GM21786 (cell line): ENCODE data around the gene COL18A1.
"Not testable (repeated sequence)": the region's sequence is repeated elsewhere in the genome, so short reads cannot be mapped to it uniquely, and the experiment has no call there.

Source experiments
- ATAC-seq: cut with Tn5 transposase; IDR thresholded peaks from one replicate; pipeline ENCODE4 v1.9.1; 2021; ENCODE audit not compliant: unreplicated experiment

The COL18A1 gene

DNA sequence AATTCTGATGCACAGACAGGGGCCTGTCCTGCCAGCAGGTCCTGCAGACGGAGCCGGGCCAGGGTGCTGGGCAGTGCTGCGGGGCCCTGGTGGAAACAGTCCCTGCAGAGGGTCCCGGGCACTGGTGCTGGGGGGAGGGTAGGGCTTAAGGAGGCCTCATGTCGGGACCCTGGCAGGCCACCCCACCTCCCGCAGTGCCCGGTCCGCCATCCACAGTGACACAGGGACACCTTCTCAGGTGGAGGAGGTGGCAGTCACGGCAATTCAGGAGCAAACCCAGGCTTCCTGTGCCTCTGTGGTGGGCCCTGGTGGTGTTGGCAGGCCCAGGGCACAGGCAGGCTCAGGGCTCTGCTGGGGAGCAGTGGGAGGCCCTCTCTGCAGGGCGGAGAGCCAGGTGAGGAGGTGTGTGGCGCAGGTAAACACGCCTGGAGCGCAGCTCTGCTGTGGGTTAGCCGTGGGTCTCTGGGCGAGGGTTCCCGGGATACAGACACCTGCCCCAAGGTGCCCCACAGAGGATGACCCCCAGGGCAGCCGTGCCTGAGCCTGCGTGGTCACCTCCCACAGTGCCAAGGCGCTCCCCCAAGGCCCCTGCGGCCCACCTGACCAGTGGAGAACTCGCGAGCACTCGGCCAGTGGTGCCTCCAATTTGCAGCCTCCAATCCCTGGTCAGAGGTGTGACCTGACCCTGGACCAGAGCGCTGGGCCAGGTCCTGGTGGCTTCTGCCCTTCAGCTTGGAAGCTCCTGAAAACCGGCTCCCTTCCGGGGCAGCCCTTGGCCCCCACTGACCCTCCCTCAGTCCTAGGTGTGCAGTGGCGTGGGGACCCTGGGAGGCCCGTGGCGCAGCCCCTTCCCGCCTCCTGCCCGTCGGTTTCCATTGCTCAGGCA, 19.2 kb downstream of the COL18A1 start:
- no peak for ATAC-seq

DNA sequence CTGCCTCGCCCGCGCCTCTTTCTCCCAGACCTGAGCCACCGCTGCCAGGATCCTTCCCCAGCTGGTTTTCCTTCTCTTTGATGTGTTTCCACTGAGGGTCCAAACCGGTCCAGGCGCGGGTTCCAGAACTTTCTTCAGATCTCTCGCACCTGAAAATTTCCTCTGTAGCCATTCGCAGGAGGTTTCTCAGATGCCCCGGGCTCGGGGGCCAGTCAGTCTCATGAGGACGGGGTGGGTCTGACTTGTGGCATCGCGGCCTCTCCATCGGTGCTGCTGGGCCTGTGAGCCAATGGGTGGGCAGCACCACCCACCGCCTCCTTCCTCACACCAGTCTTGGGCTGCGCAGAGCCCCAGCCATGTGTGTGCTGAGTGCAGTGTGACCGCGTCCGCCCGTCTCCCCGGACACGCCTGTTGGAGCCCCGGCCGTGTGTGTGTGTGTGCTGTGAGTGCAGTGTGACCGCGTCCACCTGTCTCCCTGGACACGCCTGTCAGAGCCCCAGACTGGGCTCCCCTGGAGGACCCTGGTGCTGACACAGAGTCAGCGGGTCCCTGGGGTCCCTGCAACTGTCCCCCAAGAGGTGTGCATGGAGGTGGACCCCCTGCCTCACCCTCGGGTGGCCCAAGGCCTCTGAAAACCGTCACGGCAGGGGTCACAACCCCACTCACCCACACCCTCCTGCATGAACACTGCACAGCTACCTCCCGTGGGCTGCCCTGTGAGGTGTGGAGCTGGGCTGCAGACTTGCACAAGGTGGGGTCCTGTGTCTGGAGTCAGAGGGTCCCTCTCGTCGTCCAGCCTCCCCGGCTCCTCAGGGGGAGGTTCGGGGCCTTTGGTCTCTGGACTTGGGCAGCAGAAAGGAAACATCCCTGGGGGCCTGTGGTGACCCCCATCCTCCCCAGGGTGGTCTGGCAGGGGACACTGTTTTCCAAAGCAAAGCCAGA, 20.2 kb downstream of the COL18A1 start:
- no peak for ATAC-seq

DNA sequence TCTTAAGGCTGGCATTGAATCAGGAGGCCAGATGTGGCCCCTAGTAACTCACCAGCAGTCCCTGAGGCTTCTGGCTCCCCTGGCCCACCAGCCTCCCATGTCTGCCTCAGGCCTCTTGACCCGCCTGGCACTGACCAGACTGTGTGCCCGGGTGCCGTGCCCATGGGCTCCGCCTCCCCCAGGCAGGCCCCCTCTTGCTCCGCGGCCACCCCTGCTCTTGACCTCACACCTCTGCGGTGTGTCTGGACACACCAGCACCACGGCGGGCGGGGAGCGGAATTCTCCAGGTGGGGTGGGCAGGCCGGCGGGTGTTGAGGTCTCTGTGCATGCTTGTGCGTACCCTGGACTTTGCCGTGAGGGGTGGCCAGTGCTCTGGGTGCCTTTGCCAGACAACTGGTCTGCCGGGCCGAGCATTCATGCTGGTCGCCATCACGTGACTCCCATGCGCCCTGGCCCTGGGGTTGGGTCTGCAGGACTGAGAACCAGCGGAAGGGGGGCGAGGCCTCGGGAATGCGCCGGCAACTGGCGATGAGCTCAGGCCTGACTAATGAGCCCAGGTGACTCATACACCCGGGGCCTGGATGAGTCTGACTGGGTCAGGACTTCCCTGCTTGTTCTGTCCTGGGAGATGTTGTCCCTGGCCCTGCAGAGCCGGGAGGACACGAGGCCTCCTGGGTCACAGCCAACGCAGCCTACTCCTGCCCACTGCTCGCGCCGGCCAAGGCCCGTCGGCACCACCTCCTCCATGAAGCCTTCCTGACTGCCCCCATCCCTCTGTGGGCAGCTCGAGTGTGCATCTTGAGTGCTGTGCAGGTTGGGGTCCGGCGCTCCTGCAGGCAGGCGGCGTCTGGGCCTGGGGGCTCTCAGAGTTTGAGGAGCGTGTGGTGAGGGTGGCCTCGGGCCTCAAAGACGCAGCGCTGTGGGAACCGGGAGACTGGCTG, 22.6 kb downstream of the COL18A1 start:
- no peak for ATAC-seq

DNA sequence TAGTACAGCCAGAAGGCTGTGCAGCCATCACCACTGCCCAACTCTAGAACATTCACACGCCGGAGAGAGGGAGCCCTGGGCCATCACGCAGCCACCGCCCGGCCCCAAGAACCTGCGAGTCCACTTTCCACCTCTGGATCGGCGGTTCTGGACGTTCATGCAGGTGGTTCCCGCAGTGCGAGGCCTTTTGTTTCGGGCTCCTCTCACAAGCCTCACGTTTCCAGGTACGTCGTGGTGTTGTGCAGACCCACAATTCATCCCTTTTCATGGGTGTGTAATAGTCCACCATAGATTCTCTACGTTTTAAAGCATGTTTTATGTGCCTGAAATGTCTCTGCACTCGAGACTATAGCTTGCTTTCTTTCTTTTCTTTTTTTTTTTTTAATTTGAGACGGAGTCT, 23.6 kb downstream of the COL18A1 start:
- ATAC-seq, result no peak

DNA sequence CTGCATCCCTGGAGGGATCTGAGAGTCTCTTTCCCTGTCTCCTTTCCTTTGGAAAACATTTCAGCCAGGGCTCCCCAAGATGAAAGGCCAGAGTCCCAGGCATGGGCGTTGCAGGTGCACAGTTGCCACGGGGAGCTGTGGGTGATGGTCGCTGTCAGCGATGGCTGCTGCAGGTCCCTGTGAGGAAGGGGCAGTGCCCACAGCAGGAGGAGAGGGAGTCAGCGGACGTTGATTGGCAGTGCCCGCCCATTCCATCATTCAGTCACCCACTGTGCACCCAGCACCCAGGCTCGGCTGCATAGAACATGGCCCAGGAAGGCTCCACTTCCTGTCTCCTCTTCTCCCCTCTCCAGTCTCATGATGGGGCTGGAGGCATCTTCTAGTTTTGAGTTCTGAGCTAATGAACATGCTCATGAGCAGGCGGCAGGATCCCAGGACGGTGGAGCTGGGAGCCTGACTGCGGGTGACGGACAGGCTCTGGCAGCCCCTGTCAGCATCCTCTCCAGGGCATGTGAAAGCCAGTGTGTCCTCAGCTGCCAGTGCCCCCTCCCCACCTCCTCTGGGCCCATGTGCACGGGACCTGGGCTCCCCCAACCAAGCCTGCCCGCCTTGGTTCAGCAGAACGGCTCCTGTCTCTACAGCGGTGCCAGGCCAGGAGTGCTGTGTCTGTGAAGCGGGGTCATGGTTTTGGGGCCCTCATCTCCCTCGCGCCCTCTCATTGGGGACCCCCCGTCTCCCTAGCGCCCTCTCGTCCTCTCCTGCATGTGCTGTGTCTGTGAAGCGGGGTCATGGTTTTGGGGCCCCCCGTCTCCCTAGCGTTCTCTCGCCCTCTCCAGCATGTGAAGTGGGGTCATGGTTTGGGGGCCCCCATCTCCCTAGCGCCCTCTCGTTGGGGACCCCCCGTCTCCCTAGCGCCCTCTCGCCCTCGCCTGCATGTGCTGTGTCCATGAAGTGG, 24.5 kb downstream of the COL18A1 start:
- ATAC-seq, result no peak

DNA sequence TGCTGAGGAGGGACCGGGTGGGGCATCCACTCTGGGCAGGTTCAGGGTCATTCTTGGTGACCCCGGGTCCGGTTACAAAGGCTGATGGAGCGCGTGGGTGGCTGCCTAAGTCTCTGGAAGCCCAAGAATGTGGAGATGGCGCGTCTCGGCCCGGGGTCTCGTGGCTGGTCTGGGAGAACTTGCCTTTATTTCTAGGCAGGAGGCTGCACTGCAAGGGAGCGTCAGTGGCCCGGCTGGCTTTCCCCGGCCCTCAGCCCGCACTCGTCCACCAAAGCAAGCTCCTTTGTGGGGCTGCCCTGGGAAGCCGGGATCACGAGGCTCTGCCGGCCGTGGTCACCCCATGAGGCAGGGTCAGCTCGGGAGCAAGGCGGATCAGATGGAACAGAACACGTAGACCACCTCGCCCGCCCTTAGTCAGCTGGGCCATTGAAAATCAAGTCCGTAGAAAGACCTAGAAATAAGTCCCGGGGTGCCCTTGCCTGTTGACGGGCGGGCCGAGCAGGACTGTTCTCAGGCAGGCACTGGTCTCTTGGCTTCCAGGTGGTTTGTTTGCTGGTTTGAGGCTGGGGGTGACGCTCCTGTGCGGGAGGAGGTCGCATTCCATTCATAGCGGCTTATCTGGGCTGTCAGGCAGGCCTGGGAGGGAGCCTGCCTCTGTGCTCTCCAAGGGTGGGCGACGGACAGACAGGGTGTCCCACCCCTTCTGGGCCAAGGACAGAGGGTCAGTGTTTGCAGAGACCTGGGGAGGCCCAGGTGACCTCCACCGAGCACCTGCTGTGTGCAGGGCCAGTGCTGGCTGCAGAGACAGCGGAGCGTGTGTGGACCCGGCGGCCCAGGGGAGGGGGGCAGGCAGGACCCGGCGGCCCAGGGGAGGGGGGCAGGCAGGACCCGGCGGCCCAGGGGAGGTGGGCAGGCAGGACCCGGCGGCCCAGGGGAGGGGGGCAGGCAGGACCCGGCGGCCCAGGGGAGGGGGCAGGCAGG, 25.8 kb downstream of the COL18A1 start:
- no peak for ATAC-seq

DNA sequence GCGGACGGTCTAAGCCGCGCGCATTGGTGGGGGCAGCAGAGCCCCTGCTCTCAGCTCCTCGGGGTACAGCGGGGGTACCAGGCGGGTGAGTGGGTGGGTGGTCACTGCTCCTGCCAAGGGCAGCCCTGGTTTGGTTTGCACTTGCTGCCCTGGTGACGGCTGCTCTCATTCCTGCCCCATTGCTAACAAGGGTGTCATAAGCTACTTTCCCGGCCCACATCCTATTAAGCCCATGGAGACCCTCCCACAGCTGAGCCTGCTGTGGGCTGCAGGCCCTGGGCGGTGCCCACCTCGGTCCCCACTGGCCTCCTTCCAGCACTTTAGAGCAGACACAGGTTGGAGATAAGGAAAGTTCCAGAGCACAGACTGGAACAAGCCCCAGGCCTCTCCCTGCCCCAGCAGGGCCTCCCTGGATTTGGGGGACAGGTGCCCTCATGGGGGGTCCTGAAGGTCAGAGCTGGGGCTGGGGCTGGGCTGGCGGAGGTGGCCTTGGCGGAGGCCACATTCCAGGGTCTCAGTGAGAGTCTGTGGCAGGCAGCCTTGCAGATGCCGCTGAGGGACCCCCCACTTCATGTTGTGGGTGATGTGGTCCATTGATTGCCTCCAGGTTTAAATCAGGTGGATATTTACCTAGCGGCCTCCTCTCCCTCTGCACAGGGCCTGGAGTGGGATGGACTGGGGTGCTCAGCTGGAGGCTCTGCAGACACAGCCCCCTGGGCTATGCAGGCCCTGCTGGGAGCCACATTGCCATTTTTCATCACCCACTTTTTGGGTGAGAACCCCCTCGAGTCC, 27.0 kb downstream of the COL18A1 start:
- no peak for ATAC-seq

DNA sequence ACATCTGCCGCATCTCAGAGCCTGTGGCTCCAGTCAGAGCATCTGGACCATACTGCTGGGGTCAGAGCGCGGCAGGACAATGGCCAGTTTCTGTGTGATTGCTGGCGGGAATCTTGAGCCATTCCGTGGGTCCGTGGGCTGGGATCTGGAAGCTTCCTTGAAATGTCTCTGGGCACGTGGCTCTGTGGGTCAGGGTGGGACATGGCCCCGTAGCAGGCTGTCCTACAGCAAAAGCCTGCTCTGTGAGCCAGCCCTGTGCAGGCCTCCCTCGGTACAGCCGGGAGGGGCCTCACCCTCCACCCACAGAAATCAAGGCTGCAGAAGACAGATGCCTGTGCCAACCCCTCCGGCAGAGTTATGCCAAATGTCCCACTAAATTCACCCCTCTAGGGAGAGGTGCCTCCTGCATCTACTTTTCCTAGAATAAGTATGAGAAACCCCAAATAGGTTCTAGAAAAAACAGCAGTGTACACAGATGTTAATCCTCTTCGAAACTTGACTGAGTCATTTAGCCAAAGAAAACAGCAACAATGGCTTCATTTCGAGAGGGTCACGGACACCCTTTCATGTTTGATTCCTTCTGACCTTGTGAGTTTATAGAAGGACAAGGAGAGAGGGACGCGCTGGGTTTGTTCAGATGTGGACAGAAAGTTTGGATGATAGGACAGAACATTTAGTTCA, 27.8 kb downstream of the COL18A1 start:
- ATAC-seq, result no peak

DNA sequence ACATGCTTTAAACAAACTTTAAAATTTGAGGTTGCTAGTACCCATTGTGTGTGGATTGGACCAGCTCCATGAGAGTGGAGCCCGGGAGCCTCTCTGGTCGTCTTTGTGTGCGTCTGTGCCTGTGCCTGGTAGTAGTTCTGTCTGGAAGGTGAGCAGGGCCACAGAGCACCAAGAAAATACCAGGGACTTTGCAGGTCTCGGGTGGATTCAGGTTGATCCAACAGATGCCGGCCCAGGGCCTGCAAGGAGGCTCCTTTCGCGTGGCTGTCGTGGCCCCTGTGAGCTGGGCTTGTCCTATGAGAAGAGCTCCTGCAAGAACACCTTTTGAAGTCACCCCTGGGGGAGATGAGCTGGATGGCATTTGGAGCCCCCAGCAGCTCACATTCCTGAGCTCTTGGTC, 28.3 kb downstream of the COL18A1 start:
- no peak for ATAC-seq

DNA sequence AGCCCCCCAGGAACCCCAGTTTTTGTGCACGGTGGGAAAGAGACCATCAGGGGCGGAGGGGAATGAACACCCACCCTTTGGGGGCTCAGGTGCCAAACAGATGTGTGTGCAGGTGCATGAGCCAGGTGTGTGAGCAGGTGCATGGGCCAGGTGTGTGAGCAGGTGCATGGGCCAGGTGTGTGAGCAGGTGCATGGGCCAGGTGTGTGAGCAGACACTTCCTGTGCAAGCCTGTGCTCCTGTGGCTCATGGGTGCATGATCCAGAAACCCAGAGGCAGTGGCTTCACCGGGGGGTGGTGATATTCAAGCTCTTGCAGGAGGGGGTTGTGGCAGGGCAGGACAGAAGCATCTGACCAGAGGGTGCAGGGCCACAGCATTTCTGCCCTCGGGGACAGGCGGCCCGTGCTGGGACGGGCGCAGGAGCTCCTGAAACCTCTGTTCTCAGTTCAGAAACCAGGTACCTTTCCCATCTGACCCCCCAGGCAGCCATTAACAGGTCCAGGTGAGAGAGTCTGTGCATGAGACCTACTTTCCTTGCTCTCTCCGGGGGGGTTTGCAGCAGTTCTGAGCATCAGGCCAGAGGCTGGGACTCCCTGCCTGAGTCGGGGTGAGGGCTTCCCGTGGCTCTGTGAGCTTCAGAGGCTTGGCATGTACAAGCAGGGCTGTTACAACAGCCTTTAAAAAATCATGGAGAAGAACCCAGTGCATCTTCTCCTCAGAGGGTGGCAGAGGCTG, 29.1 kb downstream of the COL18A1 start:
- ATAC-seq, result no peak

DNA sequence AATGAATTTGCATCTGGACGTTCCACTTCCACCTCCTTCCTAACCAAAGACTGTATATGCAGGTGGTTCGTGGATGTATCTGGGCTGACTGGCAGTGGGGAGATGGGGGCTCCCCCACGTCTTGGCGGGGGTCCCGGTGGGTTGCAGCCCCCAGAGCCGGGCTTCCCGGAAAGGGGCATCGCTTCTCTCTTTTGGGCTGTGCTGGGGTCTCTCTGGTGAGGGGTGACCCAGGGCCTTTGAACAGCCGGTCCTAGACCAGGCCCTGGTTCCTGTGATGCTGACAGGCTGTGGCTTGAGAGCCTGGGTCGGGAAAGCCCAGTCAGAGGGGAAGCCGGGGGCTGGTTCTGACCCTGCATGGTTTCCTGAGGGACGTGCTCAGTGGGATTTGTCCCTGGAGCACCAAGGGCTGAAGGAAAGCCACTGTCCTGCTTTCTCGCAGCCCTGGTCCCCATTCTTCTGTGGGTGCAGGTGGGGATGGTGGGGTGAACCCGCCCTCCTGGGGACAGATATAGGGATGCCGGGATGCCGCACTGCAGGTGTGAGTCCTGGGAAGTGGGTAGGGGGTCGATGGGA, 29.8 kb downstream of the COL18A1 start:
- ATAC-seq, result no peak

DNA sequence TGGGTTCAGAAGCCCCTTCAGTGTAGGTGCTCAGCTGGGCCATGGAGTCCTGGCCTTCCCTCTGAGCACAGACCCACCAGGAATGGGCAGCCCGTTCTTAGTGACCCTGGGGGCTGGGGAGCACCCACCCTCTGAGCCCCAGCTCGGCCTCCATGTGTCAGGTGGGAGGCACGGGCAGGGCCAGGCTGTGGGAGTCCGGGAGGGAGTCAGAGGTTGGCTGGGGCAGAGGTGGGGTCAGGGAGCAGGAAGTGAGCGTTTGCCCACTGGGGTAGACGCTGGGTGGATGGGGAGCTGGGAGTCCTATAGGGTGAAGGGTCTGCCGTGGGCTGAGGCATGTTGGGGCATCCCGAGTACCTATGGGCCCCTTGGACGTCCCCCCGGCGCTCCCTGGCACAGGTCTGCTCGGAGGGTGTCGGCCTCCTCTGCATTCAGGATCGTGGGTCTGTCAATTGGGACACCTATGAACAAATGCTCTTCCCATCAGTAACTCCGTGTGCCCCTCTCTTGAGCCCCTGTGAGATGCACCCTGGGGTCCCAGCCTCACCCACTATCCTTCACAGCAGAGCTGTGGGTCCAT, 30.5 kb downstream of the COL18A1 start:
- ATAC-seq, result no peak

DNA sequence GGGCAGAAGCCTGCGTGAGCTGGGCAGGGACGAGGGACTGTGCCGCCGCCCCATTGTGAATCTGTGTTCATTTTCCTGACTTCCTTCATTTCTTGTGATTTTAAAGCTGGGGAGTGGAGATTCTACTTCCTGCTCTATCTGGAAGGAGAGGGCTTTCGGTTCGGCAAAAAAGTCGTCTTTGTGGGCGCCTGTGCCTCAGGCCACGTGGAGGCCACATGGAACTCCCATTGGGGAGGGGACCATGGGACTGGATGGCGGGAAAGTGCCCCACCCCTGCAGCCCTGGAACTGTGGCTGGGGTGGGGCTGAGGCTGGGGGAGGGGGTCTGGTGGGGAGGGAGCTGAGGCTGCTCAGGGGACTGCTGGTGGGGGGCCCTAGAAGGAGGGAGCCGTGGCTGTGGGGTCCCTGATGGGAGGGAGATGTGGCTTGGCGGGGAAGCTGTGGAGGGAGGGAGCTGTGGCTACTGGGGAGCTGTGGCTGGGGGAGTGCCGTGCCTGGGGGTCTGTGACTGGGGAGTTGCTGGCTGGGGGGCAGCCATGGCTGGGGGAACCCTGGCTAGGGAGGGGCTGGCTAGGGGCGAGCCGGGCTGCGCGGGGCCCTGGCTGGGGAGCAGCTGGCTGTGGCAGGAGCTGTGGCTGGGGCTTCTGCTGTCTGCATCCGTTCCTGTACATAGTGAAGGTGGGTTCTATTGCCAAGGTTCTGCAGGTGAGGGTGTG, 31.5 kb downstream of the COL18A1 start:
- no peak for ATAC-seq

DNA sequence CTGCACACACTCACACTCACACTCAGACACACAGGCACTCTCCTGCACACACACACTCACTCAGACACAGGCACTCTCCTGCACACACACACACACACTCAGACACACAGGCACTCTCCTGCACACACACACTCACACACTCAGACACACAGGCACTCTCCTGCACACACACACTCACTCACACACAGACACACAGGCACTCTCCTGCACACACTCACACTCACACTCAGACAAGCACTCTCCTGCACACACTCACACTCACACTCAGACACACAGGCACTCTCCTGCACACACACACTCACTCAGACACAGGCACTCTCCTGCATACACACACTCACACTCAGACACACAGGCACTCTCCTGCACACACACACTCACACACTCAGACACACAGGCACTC, 32.9 kb downstream of the COL18A1 start:
- ATAC-seq, result not testable (repeated sequence)
